Activated CD4-positive, alpha-beta T cell treated with anti-CD3 and anti-CD28 coated beads, Interleukin-2, amount 10 ng/mL, durations not matched to agents 24 days and 14 days (primary cell): Measurements from ENCODE around the gene SYF2. TPM values are rescaled to one million over a fixed set of nuclear protein-coding genes. Genes with fewer than 3 reads are reported as not detected.

ENCODE experiments used
- DNase-seq: peaks from one replicate; pipeline ENCODE4 v3.0.0; 2022
- H3K27ac Mint-ChIP-seq: one replicate; pipeline ENCODE4 v1.8.0; 2022; ENCODE audit warnings: mild to moderate bottlenecking, mixed read lengths
- H3K27me3 Mint-ChIP-seq: one replicate; pipeline ENCODE4 v1.8.0; 2022; ENCODE audit warnings: mixed read lengths
- H3K36me3 Mint-ChIP-seq: one replicate; pipeline ENCODE4 v1.8.0; 2022; ENCODE audit warnings: low read depth, mild to moderate bottlenecking, mixed read lengths
- H3K4me1 Mint-ChIP-seq: one replicate; pipeline ENCODE4 v1.8.0; 2021; ENCODE audit warnings: mixed read lengths
- H3K4me3 Mint-ChIP-seq: one replicate; pipeline ENCODE4 v1.8.0; 2022; ENCODE audit warnings: mild to moderate bottlenecking, moderate library complexity, mixed read lengths
- H3K9me3 Mint-ChIP-seq: one replicate; pipeline ENCODE4 v1.8.0; 2021; ENCODE audit warnings: mixed read lengths
- intact Hi-C: fragments of 100-400 bp; cut with micrococcal nuclease; formaldehyde crosslinking; loops from one replicate; pipeline ENCODE4 v1.15.1; 2023
- total RNA-seq: library from RNA; stranded (reverse); gene quantifications from 2 replicates; pipeline ENCODE4 v1.2.3, GENCODE V29; 2022

Gene SYF2
- total RNA-seq, 1 donor from 2014 or later: 36.9 TPM

DNA sequence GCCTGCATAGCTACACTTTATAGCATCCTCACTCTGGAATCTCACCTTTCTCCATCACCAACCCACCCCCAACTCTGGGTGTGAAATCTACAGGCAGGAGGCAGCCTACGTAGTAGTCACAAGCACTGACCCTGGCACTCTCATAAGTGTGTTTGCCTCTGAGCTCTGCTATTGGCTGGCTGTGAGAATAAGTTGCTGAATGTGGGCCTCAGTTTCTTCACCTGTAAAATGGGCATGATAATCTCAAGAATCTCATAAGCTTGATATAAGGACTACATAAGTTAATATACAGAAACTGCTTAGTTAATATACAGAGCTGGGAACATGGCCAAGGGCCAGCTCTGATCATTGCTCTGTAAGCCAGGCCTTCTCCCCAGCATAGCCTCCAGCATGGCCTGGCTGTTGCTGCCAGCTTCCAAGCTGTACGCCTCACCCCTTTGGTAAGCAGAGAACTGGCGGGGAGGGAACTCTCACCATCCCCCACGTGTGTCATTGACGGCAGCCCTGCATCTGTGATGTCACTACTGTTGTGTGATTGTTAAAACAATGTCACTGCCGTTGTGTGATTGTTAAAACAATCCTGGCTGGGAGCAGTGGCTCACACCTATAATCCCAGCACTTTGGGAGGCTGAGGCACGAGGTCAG, 53.3 kb downstream of the SYF2 start:
- Mint-ChIP-seq H3K27me3 (peaks cover 6% of the 10 kb centered on the region), H3K9me3 (peaks cover 15% of the 10 kb centered on the region), H3K27ac (no peak overlapping the region), H3K4me3 (no peak overlapping the region), H3K4me1 (no peaks in the 10 kb centered on the region), H3K36me3 (peaks cover 2% of the 10 kb centered on the region)
- no peak for DNase-seq
- intact Hi-C loops: no loop called here

GRCh38 chr1:25174730-25175612, 57.3 kb downstream of the SYF2 start:
- intact Hi-C loops: no loop called here
- Mint-ChIP-seq H3K27ac (no peak overlapping the region), H3K4me3 (no peak overlapping the region), H3K9me3 (peaks cover 15% of the 10 kb centered on the region), H3K27me3 (peaks cover 8% of the 10 kb centered on the region), H3K36me3 (peaks cover 2% of the 10 kb centered on the region), H3K4me1 (no peaks in the 10 kb centered on the region)
- DNase-seq: no peak

DNA sequence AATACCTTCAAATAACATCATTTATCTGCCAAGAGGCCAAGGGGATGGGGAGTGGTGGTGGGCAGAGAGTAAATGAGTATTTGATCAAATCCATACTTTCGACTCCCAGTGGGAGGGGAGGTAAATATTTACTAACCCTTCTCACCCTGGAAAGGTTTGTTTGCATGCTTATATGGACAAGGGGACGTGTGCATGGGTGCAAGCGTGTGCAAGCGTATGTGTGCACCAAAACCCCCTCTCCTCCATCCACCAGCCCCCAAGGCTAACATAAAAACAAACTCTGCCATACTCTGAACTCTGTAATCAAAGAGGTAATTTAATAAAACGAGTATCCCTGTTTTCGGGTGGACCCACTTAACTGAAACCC, 58.0 kb downstream of the SYF2 start:
- intact Hi-C loops: no loop called here
- no peak overlapping the region for H3K27ac Mint-ChIP-seq
- H3K36me3 Mint-ChIP-seq: peaks cover 2% of the 10 kb centered on the region

GRCh38 chr1:25173809-25174340, 58.4 kb downstream of the SYF2 start:
- no peak for DNase-seq
- intact Hi-C loops: no loop called here
- peaks cover 15% of the 10 kb centered on the region for H3K9me3 Mint-ChIP-seq
- no peak overlapping the region for H3K27ac Mint-ChIP-seq
- peaks cover 2% of the 10 kb centered on the region for H3K36me3 Mint-ChIP-seq
- peaks cover 8% of the 10 kb centered on the region for H3K27me3 Mint-ChIP-seq
- H3K4me3 Mint-ChIP-seq: no peak overlapping the region
- H3K4me1 Mint-ChIP-seq: no peaks in the 10 kb centered on the region

More for the DNA sequence above, 58.0 kb downstream of the SYF2 start:
- Mint-ChIP-seq H3K4me3 (no peak overlapping the region), H3K9me3 (peaks cover 15% of the 10 kb centered on the region), H3K27me3 (peaks cover 8% of the 10 kb centered on the region), H3K4me1 (no peaks in the 10 kb centered on the region)
- DNase-seq: no peak

Other genes with a start within 250 kb of the SYF2 start
- gene RSRP1, start 15.0 kb upstream of the SYF2 start, total RNA-seq: 117 and 118 TPM in 2 replicates
- gene RHD, start 40.0 kb upstream of the SYF2 start, total RNA-seq: not detected in 2 replicates
- gene TMEM50A, start 105.8 kb upstream of the SYF2 start, total RNA-seq: 94.1 and 102 TPM in 2 replicates
- gene RHCE, start 188.3 kb upstream of the SYF2 start, total RNA-seq: 0.14 TPM in 1 of 2 replicates, not detected in the other
- 14.3 and 15.3 TPM in 2 replicates for gene MACO1, start 198.4 kb upstream of the SYF2 start, total RNA-seq